Fibroblast of pulmonary artery (primary cell): ENCODE results near the gene CACNA2D3.
A peak's percentile ranks its signal among the peaks of the same experiment; 100 is the strongest.

Experiments used
- DNase-seq: peaks from one replicate; pipeline ENCODE4 v3.0.0-alpha.2; 2010; ENCODE audit warnings: low read depth
- H3K4me3 ChIP-seq: replicated peaks from 2 replicates; pipeline ENCODE4 v1.5.1; 2011; ENCODE audit warnings: low read depth, mild to moderate bottlenecking, control low read depth, low read length, moderate library complexity
- CTCF ChIP-seq: IDR thresholded peaks from 2 replicates; pipeline ENCODE4 v1.5.1; 2011; ENCODE audit warnings: mild to moderate bottlenecking, control low read depth, low read length, inconsistent platforms; ENCODE audit errors: missing control alignments

The CACNA2D3 gene

DNA sequence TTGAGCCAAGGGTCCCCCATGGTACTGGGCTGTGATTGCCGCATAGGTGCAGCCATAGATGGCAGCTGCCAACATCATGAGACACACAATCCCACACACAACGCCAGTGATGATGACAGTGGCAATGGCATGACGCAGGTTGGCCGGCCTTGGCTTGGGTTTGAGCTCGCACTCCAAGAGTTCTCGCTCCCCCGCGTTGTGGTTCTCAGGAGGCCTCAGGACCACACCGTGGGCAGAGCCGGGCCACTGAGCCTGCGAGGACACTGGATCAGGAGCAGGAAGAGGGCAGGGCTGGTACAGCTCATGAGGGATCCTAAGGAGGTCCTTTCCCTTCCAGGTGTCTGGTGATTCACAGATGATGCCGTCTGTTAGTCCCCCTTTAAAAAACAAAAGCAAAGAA lies 796.2 kb downstream of the CACNA2D3 start:
- DNase-seq = no peak
- TF ChIP-seq CTCF = no peak
- no peak overlapping the region for H3K4me3 ChIP-seq

GRCh38 chr3:54928046-54928770 lies 805.9 kb downstream of the CACNA2D3 start, which contains the start of gene LRTM1:
Gene LRTM1, minus strand, starts transcription at chr3:54928059. Its CDS starts 148 bp downstream, at chr3:54927911.
- no peak for TF ChIP-seq CTCF
- DNase-seq = no peak

GRCh38 chr3:54931182-54931581 lies 808.8 kb downstream of the CACNA2D3 start:
- TF ChIP-seq CTCF = no peak
- no peak overlapping the region for H3K4me3 ChIP-seq
- no peak for DNase-seq

More at GRCh38 chr3:54928046-54928770, 805.9 kb downstream of the CACNA2D3 start, which contains the start of gene LRTM1:
- H3K4me3 ChIP-seq = no peak within 1 kb of the TSS

GRCh38 chr3:54932606-54933005 lies 810.3 kb downstream of the CACNA2D3 start:
- TF ChIP-seq CTCF = no peak
- DNase-seq = no peak
- no peak overlapping the region for H3K4me3 ChIP-seq

GRCh38 chr3:54935869-54936268 lies 813.5 kb downstream of the CACNA2D3 start:
- no peak overlapping the region for H3K4me3 ChIP-seq
- DNase-seq = no peak
- TF ChIP-seq CTCF = no peak

DNA sequence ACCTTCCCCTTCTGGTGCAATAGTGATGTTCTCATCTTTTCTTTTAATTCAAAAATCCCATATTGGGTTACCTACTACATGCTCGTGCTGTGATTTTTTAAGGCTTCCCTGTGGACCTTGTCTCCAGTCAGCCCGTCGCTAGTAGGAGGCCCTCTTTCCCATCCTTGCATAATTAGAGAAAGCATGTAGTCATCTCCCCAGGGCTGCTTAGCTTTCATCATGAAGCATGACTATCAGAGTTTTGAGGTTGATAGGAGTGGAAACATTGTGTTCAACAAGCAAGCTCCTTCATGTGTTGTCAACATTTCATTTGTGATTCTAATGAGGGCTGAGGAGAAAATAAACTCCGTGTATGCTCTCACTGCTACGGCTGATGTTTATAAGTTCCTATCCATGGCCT lies 814.2 kb downstream of the CACNA2D3 start:
- H3K4me3 ChIP-seq = no peak overlapping the region
- TF ChIP-seq CTCF = no peak
- DNase-seq = peak; percentile 27
